NCI-H1694 (cell line): Measurements from ENCODE around the gene TOMM70.
A peak's percentile ranks its signal among the peaks of the same experiment; 100 is the strongest.

Experiments
- DNase-seq: peaks from one replicate; lab custom pipeline; 2025; lab: John Stamatoyannopoulos, UW

Gene TOMM70

GRCh38 chr3:100411091-100411982 lies 10.4 kb upstream of the TOMM70 start:
- DNase-seq, result no peak

GRCh38 chr3:100407977-100408532 lies 7.2 kb upstream of the TOMM70 start:
- no peak for DNase-seq

GRCh38 chr3:100407164-100407563 lies 6.3 kb upstream of the TOMM70 start:
- DNase-seq, result no peak

GRCh38 chr3:100404250-100404548 lies 3.3 kb upstream of the TOMM70 start:
- DNase-seq, result no peak

GRCh38 chr3:100403362-100404249 lies 2.7 kb upstream of the TOMM70 start:
- no peak for DNase-seq

- no peak for DNase-seq
These were observed 2.0 kb upstream of the TOMM70 start for GRCh38 chr3:100402891-100403290.

- DNase-seq, result peak; percentile 45
These were observed 1.4 kb upstream of the TOMM70 start for GRCh38 chr3:100402256-100402655.

GRCh38 chr3:100401674-100402041 lies 769 bp upstream of the TOMM70 start:
- peak; percentile 62 for DNase-seq

GRCh38 chr3:100400419-100400779 lies 490 bp downstream of the TOMM70 start:
- no peak for DNase-seq

- no peak for DNase-seq
These were observed 1.4 kb downstream of the TOMM70 start for GRCh38 chr3:100399341-100400071.

GRCh38 chr3:100396967-100397366 lies 3.9 kb downstream of the TOMM70 start:
- no peak for DNase-seq

GRCh38 chr3:100395679-100396431 lies 5.0 kb downstream of the TOMM70 start:
- DNase-seq, result no peak

- no peak for DNase-seq
These were observed 11.9 kb downstream of the TOMM70 start for GRCh38 chr3:100389025-100389424.

- DNase-seq, result no peak
These were observed 14.3 kb downstream of the TOMM70 start for GRCh38 chr3:100386437-100387074.

- DNase-seq, result no peak
These were observed 16.0 kb downstream of the TOMM70 start for GRCh38 chr3:100384733-100385525.

GRCh38 chr3:100376301-100376700 lies 24.6 kb downstream of the TOMM70 start:
- DNase-seq, result no peak

GRCh38 chr3:100374521-100374920 lies 26.4 kb downstream of the TOMM70 start:
- DNase-seq, result no peak

- no peak for DNase-seq
These were observed 30.1 kb downstream of the TOMM70 start for GRCh38 chr3:100370756-100371155.

GRCh38 chr3:100368441-100368840 lies 32.4 kb downstream of the TOMM70 start:
- DNase-seq, result no peak

GRCh38 chr3:100366424-100366823 lies 34.5 kb downstream of the TOMM70 start:
- DNase-seq, result no peak
